HG03135 (cell line): ENCODE measurements around the gene HDC.

Experiments used
- ATAC-seq: cut with Tn5 transposase; IDR thresholded peaks from one replicate; pipeline ENCODE4 v1.9.1; 2021; ENCODE audit warnings: mild to moderate bottlenecking, moderate library complexity; ENCODE audit not compliant: unreplicated experiment

The HDC gene

DNA sequence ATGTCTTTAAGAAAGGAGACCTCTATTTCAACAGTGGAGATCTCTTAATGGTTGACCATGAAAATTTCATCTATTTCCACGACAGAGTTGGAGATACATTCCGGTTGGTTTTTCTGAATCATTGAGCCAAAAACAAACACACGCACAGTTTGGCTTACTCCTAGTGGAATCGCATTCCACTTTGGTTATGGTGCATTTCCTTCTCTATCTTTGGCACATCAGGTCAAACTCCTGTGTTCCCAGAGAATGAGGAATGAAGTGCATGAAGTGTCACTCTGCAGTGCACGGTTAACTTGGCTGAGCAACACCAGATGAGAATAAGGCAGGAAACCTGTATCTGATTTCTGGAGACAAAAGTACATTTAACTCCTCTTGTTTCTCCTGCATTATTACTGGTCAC, 38.5 kb downstream of the HDC start:
- no peak for ATAC-seq

DNA sequence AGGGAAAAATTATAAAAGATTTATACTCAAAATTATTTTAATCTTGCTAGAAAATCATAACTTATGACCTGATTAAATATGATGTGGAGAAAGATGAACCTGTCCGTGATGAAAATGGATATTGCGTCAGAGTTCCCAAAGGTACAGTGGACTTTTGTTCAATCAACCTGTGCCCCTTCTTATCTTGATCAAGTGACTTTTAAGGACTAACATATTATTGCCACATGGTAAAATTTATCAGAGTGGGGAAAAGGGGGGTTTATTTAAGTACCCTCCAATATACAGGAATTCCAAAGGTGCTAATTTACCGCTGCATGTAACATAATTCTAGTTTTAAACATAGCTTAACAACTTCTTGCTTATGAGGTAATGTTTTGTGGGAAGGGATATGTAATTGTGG, 39.6 kb downstream of the HDC start:
- no peak for ATAC-seq

DNA sequence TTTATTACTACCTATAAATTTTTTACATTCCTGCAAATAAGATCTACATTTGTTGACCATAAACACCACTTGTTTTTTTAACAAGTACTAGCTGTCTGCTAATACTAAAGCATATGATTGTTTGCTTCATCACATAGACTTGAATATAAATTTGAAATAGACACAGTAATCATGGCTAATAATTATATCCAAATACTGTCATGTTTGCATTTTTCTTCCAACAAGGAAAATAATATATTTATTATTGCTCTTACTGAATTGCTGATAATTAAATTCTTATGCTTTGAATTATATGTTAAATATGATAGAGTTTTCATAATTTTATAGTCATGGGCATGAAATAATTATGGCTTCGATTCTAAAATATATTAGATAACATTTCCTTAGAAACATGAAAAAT, 40.5 kb downstream of the HDC start:
- ATAC-seq = no peak

DNA sequence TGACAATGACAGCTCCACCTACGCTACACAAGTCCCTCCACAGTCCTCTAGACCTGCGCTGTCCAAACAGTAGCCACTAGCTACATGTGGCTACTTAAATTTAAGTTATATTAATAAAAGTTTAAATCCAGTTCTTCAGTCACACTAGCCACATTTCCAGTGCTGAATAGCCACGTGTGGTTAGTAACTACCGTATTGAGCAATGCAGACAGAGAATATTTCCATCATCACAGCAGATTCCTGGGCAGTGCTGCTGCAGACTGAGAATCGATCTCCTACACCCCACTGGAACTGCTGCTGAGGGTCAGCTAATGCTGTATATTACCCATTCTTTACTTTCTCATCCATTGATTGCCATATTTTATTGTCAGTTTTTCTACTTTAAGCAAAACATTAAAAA, 40.9 kb downstream of the HDC start:
- ATAC-seq = no peak

DNA sequence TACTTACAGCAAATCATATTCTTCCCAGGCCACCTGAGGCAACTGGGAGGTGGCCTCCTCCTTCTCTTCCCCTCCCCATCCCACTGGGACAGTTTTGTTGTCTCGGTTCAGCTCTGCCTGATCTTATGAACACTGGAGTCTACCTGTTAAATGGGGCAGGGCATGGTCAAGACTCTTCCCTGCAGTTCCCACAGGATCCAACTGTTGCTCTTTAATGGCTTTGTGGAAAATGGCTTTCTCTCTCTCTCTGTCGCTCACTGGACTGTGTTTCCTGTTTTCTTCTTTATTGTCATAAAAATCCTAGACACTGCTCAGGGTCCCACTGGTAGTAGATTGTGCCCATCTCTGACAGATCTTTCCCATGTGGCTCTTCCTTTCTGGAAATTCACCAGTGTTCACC, 43.3 kb downstream of the HDC start:
- no peak for ATAC-seq

DNA sequence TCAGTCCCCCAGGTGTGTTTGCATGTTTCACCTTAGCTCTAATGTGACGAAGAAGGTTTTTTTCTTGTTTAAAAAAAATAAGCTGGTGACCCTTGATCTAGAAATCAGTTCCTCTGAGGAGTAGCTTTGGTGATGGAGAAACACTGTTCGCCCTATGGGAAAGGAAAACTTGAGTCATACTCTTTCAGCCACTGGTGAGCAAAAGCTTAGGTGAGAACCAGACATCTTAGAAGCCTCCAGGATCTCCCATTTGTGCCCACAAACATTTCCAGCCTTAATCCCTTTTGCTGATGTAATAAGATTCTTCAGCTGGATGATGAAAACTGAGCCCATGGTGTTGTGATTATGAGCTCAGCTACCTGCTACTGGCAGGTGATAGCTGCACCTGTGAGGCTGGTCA, 45.7 kb downstream of the HDC start:
- no peak for ATAC-seq

DNA sequence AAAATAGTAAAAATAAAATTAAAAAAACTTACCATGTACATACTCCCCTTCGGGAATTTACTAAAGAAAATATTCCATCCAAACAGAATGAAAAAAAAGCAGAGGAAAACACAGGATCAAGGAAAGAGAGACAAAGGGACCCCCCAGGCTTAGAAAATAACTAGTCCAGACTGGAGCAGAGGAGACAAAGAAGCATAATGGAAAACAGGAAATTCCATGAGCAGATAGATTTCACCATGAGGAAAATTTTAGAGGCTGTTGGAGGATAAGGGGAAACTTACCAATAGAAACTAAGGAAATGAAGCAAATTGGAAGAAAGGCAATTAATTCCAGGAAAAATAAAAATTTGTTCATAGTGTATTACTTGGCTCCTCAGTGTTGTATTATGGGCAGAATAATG, 46.8 kb downstream of the HDC start:
- ATAC-seq = no peak

DNA sequence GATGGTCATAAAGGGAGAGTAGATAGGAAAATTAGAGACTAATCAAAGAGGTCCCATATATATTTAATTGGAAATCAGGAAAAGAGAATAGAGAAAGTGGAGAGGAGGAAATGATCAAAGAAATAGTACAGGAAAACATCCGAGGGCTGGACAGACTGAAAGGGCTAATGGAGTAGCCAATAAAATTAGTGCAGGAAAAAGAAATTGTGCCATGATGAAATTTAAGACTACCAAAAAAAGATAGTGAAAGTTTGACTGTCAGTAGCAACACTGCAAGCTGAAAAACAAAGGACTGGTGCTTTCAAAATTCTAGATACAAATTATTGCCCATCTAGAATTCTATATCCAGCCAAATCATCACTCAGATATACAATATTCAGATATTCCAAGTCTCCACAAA, 47.2 kb downstream of the HDC start:
- no peak for ATAC-seq

DNA sequence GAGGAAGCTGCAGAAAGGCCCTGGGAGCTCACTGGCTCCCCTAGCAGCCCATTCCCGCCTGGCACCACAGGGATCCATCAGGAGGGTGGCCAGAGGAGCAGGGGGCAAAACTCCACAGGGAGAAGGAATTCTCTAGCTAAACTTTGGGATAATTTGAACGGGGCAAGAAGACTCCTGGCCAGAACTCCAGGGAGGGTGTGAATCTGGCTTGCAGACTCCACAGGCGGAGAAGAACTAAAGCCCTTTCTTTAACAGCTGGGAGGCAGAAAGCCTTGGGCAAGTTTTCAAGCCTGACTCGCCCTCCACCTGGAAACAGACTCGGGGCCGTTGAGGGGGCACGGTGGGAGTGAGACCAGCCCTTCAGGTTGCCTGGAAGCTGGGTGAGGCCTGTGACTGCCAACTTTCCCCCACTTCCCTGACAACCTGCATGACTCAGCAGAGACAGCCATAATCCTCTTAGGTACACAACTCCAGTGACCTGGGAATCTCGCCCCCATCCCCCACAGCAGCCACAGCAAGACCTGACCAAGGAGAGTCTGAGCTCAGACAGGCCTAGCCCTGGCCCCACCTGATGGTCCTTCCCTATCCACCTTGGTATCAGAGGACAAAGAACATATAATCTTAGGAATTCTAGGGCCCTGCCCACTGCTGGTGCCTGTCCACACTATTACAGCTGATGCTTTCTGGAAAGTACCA, 54.9 kb downstream of the HDC start:
- no peak for ATAC-seq

DNA sequence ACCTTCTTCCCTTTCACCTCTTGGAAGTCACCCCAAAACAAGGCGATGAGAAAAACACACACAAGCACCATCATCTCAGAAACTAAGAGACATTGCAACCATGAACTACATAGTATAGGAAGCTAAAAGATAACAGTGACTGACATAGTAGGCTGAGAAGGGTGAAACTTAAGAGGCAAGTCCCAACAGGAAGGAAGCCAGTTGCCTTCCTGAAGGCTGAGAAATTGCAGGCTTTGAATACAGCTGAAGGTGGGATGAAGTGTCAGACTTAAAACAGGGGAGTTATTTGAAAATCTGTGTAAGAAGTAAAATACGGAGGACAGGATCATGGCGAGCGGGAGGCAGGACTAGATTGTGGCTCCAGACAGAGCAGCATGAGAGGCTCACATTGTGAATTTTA, 55.7 kb downstream of the HDC start:
- ATAC-seq = no peak

DNA sequence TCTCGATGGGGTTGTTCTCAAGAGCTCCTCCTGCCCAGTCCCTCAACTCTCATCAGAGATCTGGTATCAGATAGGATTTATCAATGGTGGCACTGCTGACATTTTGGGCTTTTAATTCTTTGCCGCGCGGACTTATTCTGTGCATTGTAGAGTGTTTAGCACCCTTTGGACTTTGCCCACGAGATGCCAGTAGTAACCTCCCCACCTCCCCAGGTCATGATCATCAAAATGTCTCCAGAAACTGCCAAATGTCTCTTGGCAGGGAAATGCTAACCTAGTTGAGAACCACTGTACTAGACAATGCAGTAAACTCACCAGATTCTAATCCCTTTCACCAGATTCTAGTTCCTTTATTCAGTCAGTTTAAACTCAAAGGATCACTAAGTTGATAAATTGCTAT, 59.5 kb downstream of the HDC start:
- no peak for ATAC-seq

DNA sequence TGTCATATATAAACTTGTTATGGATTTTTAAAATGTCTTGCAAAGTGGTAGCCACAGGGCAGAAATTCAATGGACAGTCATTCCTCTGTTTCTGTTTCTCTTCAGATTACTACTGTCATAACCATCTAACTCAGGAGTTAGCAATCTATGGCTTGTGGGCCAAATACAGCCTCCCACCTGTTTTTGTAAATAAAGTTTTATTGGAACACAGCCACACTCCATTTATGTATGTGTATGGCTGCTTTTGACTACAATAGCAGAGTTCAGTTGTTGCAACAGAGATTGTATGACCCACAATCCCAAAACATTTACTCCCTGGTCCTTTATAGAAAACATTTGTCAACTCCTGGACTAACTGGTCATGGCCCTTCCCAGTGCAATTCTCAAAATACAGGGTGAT, 63.5 kb downstream of the HDC start:
- ATAC-seq = no peak

DNA sequence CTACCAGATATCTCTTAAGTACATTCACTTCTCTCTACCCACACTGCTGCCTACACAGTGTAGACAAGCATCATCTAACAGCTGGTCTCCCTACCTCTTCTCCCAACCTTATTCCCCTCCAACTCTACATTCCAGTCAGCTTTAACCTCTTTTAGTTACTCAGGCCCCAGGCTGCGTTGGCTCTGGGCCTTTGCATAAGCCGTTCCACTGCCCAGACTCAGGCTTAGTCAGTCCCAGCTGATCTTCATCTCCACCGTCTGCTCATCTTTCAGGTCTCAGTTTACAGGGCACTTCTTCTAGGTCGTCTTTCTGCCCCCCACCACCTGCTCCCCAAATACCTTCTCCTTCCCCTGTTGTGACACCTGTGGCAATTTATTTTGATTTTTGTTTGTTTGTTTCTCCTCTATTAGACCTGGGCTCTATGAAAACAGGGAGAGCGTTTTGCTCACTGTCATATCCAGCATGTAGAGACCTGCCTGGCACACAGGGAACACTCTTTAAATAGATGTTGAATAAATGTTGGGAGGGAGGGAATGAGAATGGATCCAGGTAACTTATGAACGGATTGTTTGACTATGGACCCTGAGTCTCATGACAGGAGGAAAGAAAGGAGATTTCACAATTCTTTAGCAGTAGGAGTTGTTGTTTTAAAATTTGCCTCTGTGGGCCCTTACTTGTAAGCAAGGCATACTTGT, 72.5 kb downstream of the HDC start:
- no peak for ATAC-seq

DNA sequence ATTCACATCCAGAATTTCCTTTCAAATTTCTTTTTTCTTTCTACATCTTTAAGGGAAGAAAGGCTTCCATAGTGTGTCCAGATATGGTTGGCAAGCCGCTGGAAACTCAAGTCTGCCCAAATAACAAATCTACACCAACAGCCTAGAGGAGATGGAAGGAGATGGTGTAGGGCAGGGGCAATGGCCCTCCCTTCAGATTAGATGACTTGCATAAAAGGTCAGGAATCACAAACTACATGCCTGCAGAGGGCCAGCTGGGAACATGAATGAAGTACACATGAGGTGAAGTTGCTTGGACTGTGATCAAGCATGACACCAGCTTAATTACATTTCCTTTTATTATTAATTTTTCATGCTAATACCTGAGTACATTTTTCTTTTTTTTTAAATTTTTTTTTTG, 73.4 kb downstream of the HDC start:
- ATAC-seq = no peak
